Choroid plexus epithelial cell (primary cell): ENCODE measurements around the gene NFS1.

Experiments
- DNase-seq: peaks from one replicate; pipeline ENCODE4 v3.0.0-alpha.2; 2010; ENCODE audit warnings: low read depth
- H3K4me3 ChIP-seq: 2 replicates; pipeline ENCODE4 v1.5.1; 2011; ENCODE audit warnings: low read depth, mild to moderate bottlenecking, control low read depth, low read length, moderate library complexity
- CTCF ChIP-seq: conservative IDR thresholded peaks from 2 replicates; pipeline ENCODE4 v1.5.1; 2011; ENCODE audit warnings: low read depth, mild to moderate bottlenecking, control low read depth, inconsistent platforms, low read length, moderate library complexity

NFS1 gene

DNA sequence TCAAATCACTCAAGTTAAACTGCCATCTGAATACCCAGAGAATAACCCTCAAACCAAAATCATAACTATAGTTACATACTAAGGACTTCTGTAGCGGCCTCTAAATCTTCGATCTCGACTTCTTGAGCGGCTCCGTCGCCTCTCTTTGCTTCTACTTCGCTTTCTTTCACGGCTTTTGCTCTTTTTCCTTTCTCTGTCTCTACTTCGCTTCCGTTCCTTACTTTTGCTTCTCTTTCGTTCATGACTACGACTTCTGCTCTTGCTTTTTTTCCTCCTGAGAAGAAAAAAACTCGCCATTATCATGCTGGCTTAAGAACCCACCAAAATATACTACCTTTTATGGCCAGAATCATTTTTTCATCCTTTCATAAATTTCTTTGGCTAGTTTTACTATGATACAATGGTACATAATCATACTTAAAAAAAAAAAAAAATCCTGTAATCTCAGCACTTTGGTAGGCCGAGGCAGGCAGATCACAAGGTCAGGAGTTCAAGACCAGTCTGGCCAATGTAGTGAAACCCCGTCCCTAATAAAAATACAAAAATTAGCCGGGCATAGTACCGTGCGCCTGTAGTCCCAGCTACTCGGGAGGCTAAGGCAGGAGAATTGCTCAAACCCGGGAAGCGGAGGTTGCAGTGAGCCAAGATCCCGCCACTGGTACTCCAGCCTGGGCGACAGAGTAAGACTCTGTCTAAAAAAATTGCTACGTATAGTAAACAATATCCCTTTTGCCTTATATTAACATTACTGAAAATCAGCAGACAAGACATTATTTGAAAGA lies 32.9 kb upstream of the NFS1 start:
- no peak overlapping the region for H3K4me3 ChIP-seq
- DNase-seq = no peak
- TF ChIP-seq CTCF = no peak

DNA sequence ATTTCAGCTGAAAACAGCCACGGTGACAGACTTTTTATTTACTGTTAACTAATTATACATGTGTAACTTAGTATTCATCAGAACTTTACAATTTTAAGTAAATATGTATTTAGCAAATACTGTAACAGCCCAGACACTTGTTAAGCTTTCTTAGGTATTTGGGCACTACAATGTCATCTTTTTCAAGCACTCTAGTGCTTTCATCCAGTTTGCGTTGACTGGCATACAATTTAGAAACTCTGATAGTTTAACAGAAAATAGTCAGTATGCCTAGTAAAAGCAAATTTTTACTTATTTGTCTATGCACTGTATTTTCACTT lies 32.3 kb upstream of the NFS1 start:
- DNase-seq = no peak
- no peak for TF ChIP-seq CTCF
- no peak overlapping the region for H3K4me3 ChIP-seq

DNA sequence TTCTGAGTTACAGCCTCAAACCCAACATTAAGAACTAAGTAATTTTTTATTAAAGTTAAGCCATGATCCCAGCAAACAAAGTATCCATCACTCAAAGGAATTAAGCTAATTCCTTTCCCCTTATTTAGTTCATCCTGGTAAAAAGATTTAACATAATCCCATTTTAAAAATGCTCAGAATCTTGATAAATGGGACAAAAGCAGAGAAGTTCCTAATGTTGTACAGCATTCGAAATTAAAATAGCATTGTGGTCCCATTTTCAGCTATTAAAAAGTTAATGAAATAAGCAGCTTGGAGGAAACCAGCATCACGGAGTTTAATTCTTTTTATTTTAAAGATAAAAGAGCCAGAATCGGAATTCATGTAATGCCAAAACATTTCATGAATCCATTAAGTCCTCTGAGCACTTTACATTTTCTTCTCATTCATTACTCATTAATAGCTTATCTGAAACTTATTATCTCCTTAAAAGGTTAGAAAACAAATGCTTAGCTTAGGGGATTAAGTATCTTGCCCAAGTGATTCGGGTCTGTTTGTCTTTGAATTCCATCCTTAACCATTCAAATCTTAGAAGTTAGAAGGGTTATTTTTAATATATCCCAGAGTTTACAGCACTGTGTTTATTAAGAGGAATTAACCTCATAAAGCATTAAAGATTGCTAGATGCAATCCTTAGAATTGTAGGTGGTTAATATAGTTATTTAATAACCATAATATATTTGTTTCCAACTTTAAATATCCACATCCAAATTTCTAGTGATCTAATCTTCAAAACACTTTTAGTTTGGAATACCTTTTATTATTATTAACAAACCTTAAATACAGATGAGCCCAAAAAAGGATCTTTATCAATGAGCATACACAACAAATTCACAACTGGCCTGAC lies 31.7 kb upstream of the NFS1 start:
- no peak for DNase-seq
- TF ChIP-seq CTCF = no peak
- H3K4me3 ChIP-seq = no peak overlapping the region

- no peak overlapping the region for H3K4me3 ChIP-seq
- DNase-seq = peak; percentile 30
- no peak for TF ChIP-seq CTCF
Observed at GRCh38 chr20:35729836-35730582, 30.9 kb upstream of the NFS1 start.

DNA sequence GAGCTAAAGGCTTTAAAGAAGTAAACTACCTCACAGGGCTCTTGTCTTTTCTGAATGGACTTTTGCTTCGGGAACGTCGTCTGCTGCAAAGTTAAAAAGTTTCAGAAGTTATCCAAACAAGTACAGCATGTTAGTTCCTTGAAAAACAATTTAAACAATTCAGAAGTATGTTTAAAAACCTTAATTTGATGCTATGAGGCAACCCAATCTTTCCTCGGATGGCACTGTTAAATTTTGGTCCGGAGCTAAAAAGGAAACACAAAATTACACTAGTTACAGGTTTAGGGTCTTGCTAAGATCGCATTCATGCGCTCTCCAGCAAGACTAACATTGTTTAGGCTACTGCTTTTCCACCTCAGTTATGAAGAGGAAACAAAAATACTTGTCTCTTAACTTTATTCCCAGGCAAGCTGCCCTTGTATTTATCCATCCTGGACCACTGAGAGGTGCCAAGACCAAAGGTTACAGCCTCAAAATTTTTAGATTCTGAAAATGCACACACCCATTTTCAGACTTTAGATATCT lies 30.2 kb upstream of the NFS1 start:
- no peak for DNase-seq
- TF ChIP-seq CTCF = no peak
- no peak overlapping the region for H3K4me3 ChIP-seq

DNA sequence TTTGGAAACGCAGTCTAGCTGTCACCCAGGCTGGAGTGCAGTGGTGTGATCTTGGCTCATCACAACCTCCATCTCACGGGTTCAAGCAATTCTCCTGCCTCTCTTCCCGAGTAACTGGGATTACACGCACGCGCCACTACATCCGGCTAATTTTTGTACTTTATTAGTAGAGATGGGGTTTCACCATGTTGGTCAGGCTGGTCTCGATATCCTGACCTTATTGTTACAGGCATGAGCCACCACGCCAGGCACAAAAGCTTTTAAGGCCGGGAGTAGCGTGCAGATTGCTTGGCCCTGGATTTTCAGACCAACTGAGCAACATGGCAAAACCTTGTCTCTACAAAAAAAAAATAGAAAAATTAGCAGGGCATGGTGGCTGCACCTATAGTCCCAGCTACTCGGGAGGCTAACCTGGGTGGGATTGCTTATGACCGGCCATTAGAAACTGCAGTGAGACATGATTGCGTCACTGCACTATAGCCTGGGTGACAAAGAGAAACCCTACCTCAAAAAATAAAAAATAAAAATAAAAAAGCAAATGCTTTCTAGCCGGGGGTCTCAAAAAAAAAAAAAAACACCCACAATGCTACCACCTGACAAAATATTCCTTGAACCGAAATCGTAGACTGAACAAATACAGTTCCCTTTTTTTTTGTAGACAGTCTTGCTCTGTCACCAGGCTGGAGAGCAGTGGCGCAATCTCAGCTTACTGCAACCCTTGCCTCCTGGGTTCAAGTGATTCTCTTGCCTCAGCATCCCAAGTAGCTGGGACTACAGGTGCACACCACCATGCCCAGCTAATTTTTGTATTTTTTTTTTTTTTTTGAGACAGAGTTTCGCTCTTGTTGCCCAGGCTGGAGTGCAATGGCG lies 27.9 kb upstream of the NFS1 start:
- no peak for TF ChIP-seq CTCF
- no peak overlapping the region for H3K4me3 ChIP-seq
- no peak for DNase-seq
